ENCODE data around the gene ICAM5. TPM values are rescaled to one million over a fixed set of nuclear protein-coding genes. Genes with fewer than 3 reads are reported as not detected.

ICAM5 gene
- total and polyA plus RNA-seq, 10 of the 15 experiments (the other 5 are each of a cell fraction or from before 2014, with no cell fraction given), result 0.14 to 4.6 (median 0.94) TPM; not detected in 2

DNA sequence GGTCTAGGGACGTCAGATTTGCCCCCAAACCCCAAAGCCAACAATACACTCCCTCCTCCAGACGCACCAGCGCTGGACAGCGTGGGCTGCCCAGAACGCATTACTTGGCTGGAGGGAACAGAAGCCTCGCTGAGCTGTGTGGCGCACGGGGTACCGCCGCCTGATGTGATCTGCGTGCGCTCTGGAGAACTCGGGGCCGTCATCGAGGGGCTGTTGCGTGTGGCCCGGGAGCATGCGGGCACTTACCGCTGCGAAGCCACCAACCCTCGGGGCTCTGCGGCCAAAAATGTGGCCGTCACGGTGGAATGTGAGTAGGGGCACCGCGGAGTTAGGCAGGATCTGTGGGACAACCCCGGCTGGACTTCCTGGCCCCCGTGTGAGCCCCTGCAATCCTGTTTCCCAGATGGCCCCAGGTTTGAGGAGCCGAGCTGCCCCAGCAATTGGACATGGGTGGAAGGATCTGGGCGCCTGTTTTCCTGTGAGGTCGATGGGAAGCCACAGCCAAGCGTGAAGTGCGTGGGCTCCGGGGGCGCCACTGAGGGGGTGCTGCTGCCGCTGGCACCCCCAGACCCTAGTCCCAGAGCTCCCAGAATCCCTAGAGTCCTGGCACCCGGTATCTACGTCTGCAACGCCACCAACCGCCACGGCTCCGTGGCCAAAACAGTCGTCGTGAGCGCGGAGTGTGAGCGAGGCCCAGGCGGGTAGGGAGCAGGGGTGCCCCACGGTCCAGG is 4.0 kb downstream of the ICAM5 start (continued):
- TF ChIP-seq BCLAF1 (IDR thresholded peaks at IDR 0.05), result no peak

GRCh38 chr19:10294368-10294697 is 4.6 kb downstream of the ICAM5 start:
- Histone ChIP-seq H3K27me3 (replicated peaks in 1 of 2; ENCODE audit: control insufficient read depth in 2 of 2, insufficient read depth in 2 of 2, low read length in 1 of 2) (peaks cover 3 to 16% of the 10 kb centered on the region in 2 experiments), H3K4me1 (ENCODE audit: control insufficient read depth, insufficient read depth, low read length) (peaks cover 34% of the 10 kb centered on the region), H3K27ac (ENCODE audit: control insufficient read depth, insufficient read depth) (no peak overlapping the region), H3K36me3 (ENCODE audit: control insufficient read depth in 2 of 2, insufficient read depth in 2 of 2, low read length in 1 of 2) (no peaks in the 10 kb centered on the region; a peak in 1 of 4 replicates), H3K9ac (ENCODE audit: control insufficient read depth, insufficient read depth, low read length) (no peak overlapping the region), H3K9me3 (replicated peaks; ENCODE audit: control insufficient read depth, insufficient read depth, low read length) (no peaks in the 10 kb centered on the region; the same call in 2 of the 3 replicates), H2AFZ (ENCODE audit: control insufficient read depth, low read depth, low read length) (no peak overlapping the region), H3K4me2 (ENCODE audit: control insufficient read depth, insufficient read depth) (no peak overlapping the region), H4K20me1 (ENCODE audit: control insufficient read depth, insufficient read depth) (no peaks in the 10 kb centered on the region), H3K4me3 (no peak overlapping the region), H3K79me2 (ENCODE audit: control insufficient read depth, insufficient read depth, low read length) (no peaks in the 10 kb centered on the region)
- 35% methylated on average over 25 of the region's 25 CpGs for WGBS (ENCODE audit: insufficient coverage, insufficient replicate concordance, low lambda C conversion rate, missing lambda C conversion rate)
- no TSS peak for BruUV-seq (replicated peaks)
- DNase-seq (ENCODE audit: low read depth, low spot score) (no peak), ATAC-seq (no peak), FAIRE-seq (no peak)
- ChIA-PET CTCF (no interaction called here), POLR2A (no interaction called here), SMC1A (ENCODE audit: uncharacterized antibody, unreplicated experiment) (interaction anchor here (1.2 kb wide), 1 partner anchor 20 kb away, joined by 3 read pairs; no protein-coding TSS in a partner anchor), RAD21 (ENCODE audit: unreplicated experiment) (no interaction called here)
- in situ Hi-C loops (cut with MboI), result no loop called here
- intact Hi-C loops (cut with micrococcal nuclease; ENCODE audit: unreplicated experiment), result no loop called here
- no peak for TF ChIP-seq MEF2B (IDR thresholded peaks at IDR 0.05; ENCODE audit: partially characterized antibody, poor library complexity, severe bottlenecking)
- no peak for TF ChIP-seq CHD4 (IDR thresholded peaks at IDR 0.05)
- TF ChIP-seq MTA3 (IDR thresholded peaks at IDR 0.05; ENCODE audit: borderline replicate concordance, low read length), result no peak
- TF ChIP-seq HDAC6 (IDR thresholded peaks at IDR 0.05; ENCODE audit: unreplicated experiment), result no peak
- no peak for TF ChIP-seq SRF (IDR thresholded peaks at IDR 0.05; ENCODE audit: low read depth in 2 of 2, low read length in 2 of 2)
- no peak for TF ChIP-seq MYC (IDR thresholded peaks at IDR 0.05; ENCODE audit: insufficient read depth, insufficient read length, insufficient replicate concordance, low read length, severe bottlenecking)
- no peak for TF ChIP-seq RB1 (IDR thresholded peaks at IDR 0.05; ENCODE audit: borderline replicate concordance)
- TF ChIP-seq REST (IDR thresholded peaks at IDR 0.05; ENCODE audit: low read depth, low read length), result no peak
- TF ChIP-seq NKRF (conservative IDR thresholded peaks at IDR 0.05), result no peak
- TF ChIP-seq STAT1 (conservative IDR thresholded peaks at IDR 0.05), result no peak
- TF ChIP-seq RAD51 (IDR thresholded peaks at IDR 0.05), result no peak
- no peak for TF ChIP-seq HDAC2 (IDR thresholded peaks at IDR 0.05)
- no peak for TF ChIP-seq RUNX3 (IDR thresholded peaks at IDR 0.05; ENCODE audit: low read length)
- no peak for TF ChIP-seq IRF4 (IDR thresholded peaks at IDR 0.05; ENCODE audit: low read depth, low read length)

Data from GM12878 (cell line).